H9 (cell line): Measurements from ENCODE around the gene KIF26A. TPM values are rescaled to one million over a fixed set of nuclear protein-coding genes. Genes with fewer than 3 reads are reported as not detected.
"Not testable (repeated sequence)": the region's sequence is repeated elsewhere in the genome, so short reads cannot be mapped to it uniquely, and the experiment has no call there.

Experiments
- DNase-seq: peaks from one replicate; pipeline ENCODE4 v3.0.0-alpha.2; 2017
- H2AFZ ChIP-seq: one replicate; pipeline ENCODE4 v1.6.1; 2013; ENCODE audit warnings: mild to moderate bottlenecking, low read length, control low read depth, moderate library complexity
- H2AK5ac ChIP-seq: 2 replicates; pipeline ENCODE4 v1.6.1; 2013; ENCODE audit warnings: low read length, control low read depth, mixed read lengths; ENCODE audit not compliant: insufficient read length
- H2BK120ac ChIP-seq: one replicate; pipeline ENCODE4 v1.6.1; 2013; ENCODE audit warnings: low read depth, mild to moderate bottlenecking, low read length, control low read depth, inconsistent platforms; ENCODE audit not compliant: poor library complexity, severe bottlenecking
- H2BK12ac ChIP-seq: 2 replicates; pipeline ENCODE4 v1.6.1; 2013; ENCODE audit warnings: low read length, control low read depth, mixed read lengths, low read depth; ENCODE audit not compliant: insufficient read length
- H2BK15ac ChIP-seq: 2 replicates; pipeline ENCODE4 v1.6.1; 2013; ENCODE audit warnings: low read depth, low read length, control low read depth
- H2BK20ac ChIP-seq: one replicate; pipeline ENCODE4 v1.6.1; 2013; ENCODE audit warnings: low read depth, mild to moderate bottlenecking, low read length, control low read depth, inconsistent platforms; ENCODE audit not compliant: poor library complexity, severe bottlenecking
- H2BK5ac ChIP-seq: 2 replicates; pipeline ENCODE4 v1.6.1; 2013; ENCODE audit warnings: low read length, control low read depth, mixed read lengths; ENCODE audit not compliant: insufficient read length
- H3K14ac ChIP-seq: 2 replicates; pipeline ENCODE4 v1.6.1; 2013; ENCODE audit warnings: low read length, control low read depth; ENCODE audit not compliant: insufficient read depth
- H3K18ac ChIP-seq: 2 replicates; pipeline ENCODE4 v1.6.1; 2013; ENCODE audit warnings: low read depth, mild to moderate bottlenecking, mixed read lengths, low read length, control low read depth; ENCODE audit not compliant: insufficient read length
- H3K23ac ChIP-seq: 2 replicates; pipeline ENCODE4 v1.6.1; 2013; ENCODE audit warnings: low read length, control low read depth, mixed read lengths, low read depth; ENCODE audit not compliant: insufficient read length
- H3K23me2 ChIP-seq: 2 replicates; pipeline ENCODE4 v1.6.1; 2013; ENCODE audit warnings: low read depth, mild to moderate bottlenecking, mixed read lengths, low read length, control low read depth; ENCODE audit not compliant: insufficient read length, poor library complexity, severe bottlenecking
- H3K27ac ChIP-seq: 2 replicates; pipeline ENCODE4 v1.5.1; 2013; ENCODE audit warnings: low read length, control low read depth, mixed read lengths, low read depth; ENCODE audit not compliant: insufficient read length
- H3K27me3 ChIP-seq: 2 replicates; pipeline ENCODE4 v1.6.1; 2013; ENCODE audit warnings: low read length, control low read depth, inconsistent platforms; ENCODE audit not compliant: insufficient read depth
- H3K4ac ChIP-seq: 2 replicates; pipeline ENCODE4 v1.6.1; 2013; ENCODE audit warnings: low read depth, mild to moderate bottlenecking, control low read depth, inconsistent platforms, low read length, moderate library complexity
- H3K4me1 ChIP-seq: 2 replicates; pipeline ENCODE4 v1.6.1; 2013; ENCODE audit warnings: low read length, control low read depth, inconsistent platforms; ENCODE audit not compliant: insufficient read depth
- H3K4me2 ChIP-seq: 2 replicates; pipeline ENCODE4 v1.6.1; 2013; ENCODE audit warnings: low read length, control low read depth, mixed read lengths; ENCODE audit not compliant: insufficient read length, insufficient read depth
- H3K56ac ChIP-seq: 2 replicates; pipeline ENCODE4 v1.6.1; 2013; ENCODE audit warnings: low read depth, mild to moderate bottlenecking, mixed read lengths, low read length, control low read depth; ENCODE audit not compliant: insufficient read length
- H3K79me1 ChIP-seq: 2 replicates; pipeline ENCODE4 v1.6.1; 2013; ENCODE audit warnings: low read depth, mild to moderate bottlenecking, moderate library complexity, low read length, control low read depth, inconsistent platforms; ENCODE audit not compliant: insufficient read depth, poor library complexity, severe bottlenecking
- H3K79me2 ChIP-seq: 2 replicates; pipeline ENCODE4 v1.6.1; 2013; ENCODE audit warnings: low read length, control low read depth, inconsistent platforms; ENCODE audit not compliant: insufficient read depth
- H3K9ac ChIP-seq: 2 replicates; pipeline ENCODE4 v1.6.1; 2013; ENCODE audit warnings: low read length, control low read depth, mixed read lengths; ENCODE audit not compliant: insufficient read length; ENCODE audit errors: extremely low read depth
- H3K9me3 ChIP-seq: one replicate; pipeline ENCODE4 v1.6.1; 2013; ENCODE audit warnings: low read depth, low read length, inconsistent platforms; ENCODE audit not compliant: control insufficient read depth
- H3T11ph ChIP-seq: one replicate; pipeline ENCODE4 v1.6.1; 2013; ENCODE audit warnings: mild to moderate bottlenecking, low read length, control low read depth, inconsistent platforms
- H4K20me1 ChIP-seq: one replicate; pipeline ENCODE4 v1.6.1; 2013; ENCODE audit not compliant: control insufficient read depth, insufficient read length, insufficient read depth
- H4K5ac ChIP-seq: 2 replicates; pipeline ENCODE4 v1.6.1; 2013; ENCODE audit warnings: low read depth, mild to moderate bottlenecking, mixed read lengths, low read length, control low read depth; ENCODE audit not compliant: insufficient read length
- H4K8ac ChIP-seq: replicated peaks from 2 replicates; pipeline ENCODE4 v1.6.1; 2013; ENCODE audit warnings: low read length, control low read depth, mixed read lengths, low read depth; ENCODE audit not compliant: insufficient read length
- H4K91ac ChIP-seq: 2 replicates; pipeline ENCODE4 v1.6.1; 2013; ENCODE audit warnings: low read depth, mild to moderate bottlenecking, moderate library complexity, mixed read lengths, low read length, control low read depth; ENCODE audit not compliant: insufficient read length
- H3K27ac Mint-ChIP-seq, 3 experiments: 2 replicates in 2 of 3; 3 replicates in 1 of 3; pipeline ENCODE4 v1.8.0; 2020 to 2021; ENCODE audit warnings: mixed read lengths in 3 of 3, mild to moderate bottlenecking in 1 of 3, moderate library complexity in 1 of 3
- H3K27me3 Mint-ChIP-seq: 2 replicates; pipeline ENCODE4 v1.8.0; 2021; ENCODE audit warnings: low read depth, mild to moderate bottlenecking, moderate library complexity, mixed read lengths
- H3K36me3 Mint-ChIP-seq, 3 experiments: 2 replicates in 2 of 3; 3 replicates in 1 of 3; pipeline ENCODE4 v1.8.0; 2020 to 2021; ENCODE audit warnings: low read depth in 3 of 3, mixed read lengths in 3 of 3; ENCODE audit not compliant: insufficient read depth in 1 of 3
- H3K4me1 Mint-ChIP-seq, 2 experiments: 2 replicates each; pipeline ENCODE4 v1.8.0; 2020; ENCODE audit warnings: mixed read lengths in 2 of 2
- H3K4me3 Mint-ChIP-seq, 2 experiments: 2 replicates in 1 of 2; 3 replicates in 1 of 2; pipeline ENCODE4 v1.8.0; 2020 to 2021; ENCODE audit warnings: mild to moderate bottlenecking in 2 of 2, mixed read lengths in 2 of 2, moderate library complexity in 1 of 2
- H3K9me3 Mint-ChIP-seq, 2 experiments: 2 replicates in 1 of 2; 3 replicates in 1 of 2; pipeline ENCODE4 v1.8.0; 2020; ENCODE audit warnings: mild to moderate bottlenecking in 2 of 2, mixed read lengths in 2 of 2, moderate library complexity in 1 of 2
- WGBS: extraction: QIAGEN DNeasy Blood & Tissue Kit; methylation state at CpG from one replicate; pipeline ENCODE4 v1.1.7; 2013; ENCODE audit warnings: missing lambda C conversion rate, low lambda C conversion rate, mixed read lengths; ENCODE audit not compliant: insufficient read length; ENCODE audit errors: extremely low coverage; 5-methylcytosine and 5-hydroxymethylcytosine counted together
- total RNA-seq: library from RNA; stranded (reverse); gene quantifications from 2 replicates; pipeline ENCODE4 v1.2.1, GENCODE V29; 2021

The KIF26A gene
- total RNA-seq, 1 experiment from 2014 or later, result 44.2 TPM

DNA sequence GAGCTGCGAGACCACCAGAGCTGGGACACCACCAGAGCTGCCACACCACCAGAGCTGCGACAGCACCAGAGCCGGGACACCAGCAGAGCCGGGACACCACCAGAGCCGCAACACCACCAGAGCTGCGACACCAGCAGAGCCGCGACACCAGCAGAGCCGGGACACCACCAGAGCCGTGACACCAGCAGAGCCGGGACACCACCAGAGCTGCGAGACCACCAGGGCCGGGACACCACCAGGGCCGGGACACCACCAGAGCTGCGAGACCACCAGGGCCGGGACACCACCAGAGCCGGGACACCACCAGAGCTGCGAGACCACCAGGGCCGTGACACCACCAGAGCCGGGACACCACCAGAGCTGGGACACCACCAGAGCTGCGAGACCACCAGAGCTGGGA is 69.9 kb downstream of the KIF26A start:
- H3K27me3 ChIP-seq, H3K27me3 Mint-ChIP-seq, H3K9me3 ChIP-seq, H2BK5ac ChIP-seq, H3K56ac ChIP-seq, H3K23me2 ChIP-seq, H2BK20ac ChIP-seq, H2AK5ac ChIP-seq, DNase-seq, H3K79me1 ChIP-seq, H3K14ac ChIP-seq, H2BK120ac ChIP-seq, H3K36me3 Mint-ChIP-seq, H3K18ac ChIP-seq, H3K9ac ChIP-seq, H4K8ac ChIP-seq, H3K27ac ChIP-seq, H2AFZ ChIP-seq, H2BK12ac ChIP-seq, H3K27ac Mint-ChIP-seq, H3K9me3 Mint-ChIP-seq, H3K23ac ChIP-seq, H3K4me3 Mint-ChIP-seq, H4K91ac ChIP-seq, H3T11ph ChIP-seq, H3K4me2 ChIP-seq, H4K5ac ChIP-seq, H3K4me1 Mint-ChIP-seq, H3K4ac ChIP-seq, H4K20me1 ChIP-seq, H3K4me1 ChIP-seq, H2BK15ac ChIP-seq, H3K79me2 ChIP-seq: not testable (repeated sequence)
- no CpG with 5 or more reads among the region's 21 CpGs for WGBS

DNA sequence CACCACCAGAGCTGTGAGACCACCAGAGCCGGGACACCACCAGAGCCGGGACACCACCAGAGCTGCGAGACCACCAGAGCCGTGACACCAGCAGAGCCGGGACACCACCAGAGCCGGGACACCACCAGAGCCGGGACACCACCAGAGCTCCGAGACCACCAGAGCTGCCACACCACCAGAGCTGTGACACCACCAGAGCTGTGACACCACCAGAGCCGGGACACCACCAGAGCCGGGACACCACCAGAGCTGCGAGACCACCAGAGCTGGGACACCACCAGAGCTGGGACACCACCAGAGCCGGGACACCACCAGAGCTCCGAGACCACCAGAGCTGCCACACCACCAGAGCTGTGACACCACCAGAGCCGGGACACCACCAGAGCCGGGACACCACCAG is 70.7 kb downstream of the KIF26A start:
- not testable (repeated sequence) for H3K56ac ChIP-seq, H3K14ac ChIP-seq, H3K4me3 Mint-ChIP-seq, H3K18ac ChIP-seq, H2BK5ac ChIP-seq, DNase-seq, H3K79me1 ChIP-seq, H3K36me3 Mint-ChIP-seq, H3K4me1 ChIP-seq, H3K4me1 Mint-ChIP-seq, H3K4ac ChIP-seq, H2BK15ac ChIP-seq, H3K27ac Mint-ChIP-seq, H2BK12ac ChIP-seq, H3K27ac ChIP-seq, H2BK120ac ChIP-seq, H3K23me2 ChIP-seq, H4K91ac ChIP-seq, H2AK5ac ChIP-seq, H3K23ac ChIP-seq, H3K27me3 ChIP-seq, H4K5ac ChIP-seq, H3T11ph ChIP-seq, H2AFZ ChIP-seq, H4K8ac ChIP-seq, H3K79me2 ChIP-seq, H4K20me1 ChIP-seq, H3K9ac ChIP-seq, H3K27me3 Mint-ChIP-seq, H3K9me3 ChIP-seq, H3K4me2 ChIP-seq, H2BK20ac ChIP-seq, H3K9me3 Mint-ChIP-seq
- WGBS, result no CpG with 5 or more reads among the region's 15 CpGs
